HG03108 (cell line): ENCODE measurements around the gene TOPBP1.
"Not testable (repeated sequence)": the region's sequence is repeated elsewhere in the genome, so short reads cannot be mapped to it uniquely, and the experiment has no call there.

ENCODE experiments used
- ATAC-seq: cut with Tn5 transposase; IDR thresholded peaks from one replicate; pipeline ENCODE4 v1.9.1; 2021; ENCODE audit warnings: moderate library complexity; ENCODE audit not compliant: unreplicated experiment

Gene TOPBP1

GRCh38 chr3:133573054-133573628 lies 88.6 kb downstream of the TOPBP1 start:
- peak; percentile 62 for ATAC-seq

GRCh38 chr3:133572158-133573053 lies 89.3 kb downstream of the TOPBP1 start:
- peak; percentile 20 for ATAC-seq

GRCh38 chr3:133570937-133571320 lies 90.8 kb downstream of the TOPBP1 start:
- no peak for ATAC-seq

GRCh38 chr3:133570139-133570936 lies 91.4 kb downstream of the TOPBP1 start:
- ATAC-seq = no peak

GRCh38 chr3:133568294-133569014 lies 93.3 kb downstream of the TOPBP1 start:
- ATAC-seq = no peak

- ATAC-seq = no peak
These were observed 97.9 kb downstream of the TOPBP1 start for GRCh38 chr3:133563816-133564215.

- no peak for ATAC-seq
These were observed 98.6 kb downstream of the TOPBP1 start for GRCh38 chr3:133563186-133563591.

- no peak for ATAC-seq
These were observed 99.4 kb downstream of the TOPBP1 start for GRCh38 chr3:133562376-133562775.

GRCh38 chr3:133561679-133562078 lies 100.1 kb downstream of the TOPBP1 start:
- ATAC-seq = no peak

GRCh38 chr3:133551589-133551988 lies 110.2 kb downstream of the TOPBP1 start:
- not testable (repeated sequence) for ATAC-seq
